ENCODE results near the gene SFTPB.

DNA sequence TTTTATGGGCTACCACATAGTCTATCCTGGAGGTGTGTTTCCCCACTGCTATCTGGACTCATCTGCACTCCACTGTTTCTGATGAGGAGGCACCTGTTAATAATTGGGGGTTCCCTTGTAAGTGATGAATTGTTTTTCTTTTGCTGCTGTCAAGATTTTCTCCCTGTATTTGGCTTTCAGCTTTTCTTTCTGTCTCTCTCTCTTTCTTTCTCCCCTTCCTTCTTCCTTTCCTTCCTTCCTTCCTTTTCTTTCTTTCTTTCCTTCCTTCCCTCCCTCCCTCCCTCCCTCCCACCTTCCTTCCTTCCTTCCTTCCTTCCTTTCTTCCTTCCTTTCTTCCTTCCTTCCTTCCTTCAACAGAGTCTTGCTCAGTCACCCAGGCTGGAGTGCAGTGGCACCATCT, 35.3 kb upstream of the SFTPB start:
- TF ChIP-seq, protein P1, sequence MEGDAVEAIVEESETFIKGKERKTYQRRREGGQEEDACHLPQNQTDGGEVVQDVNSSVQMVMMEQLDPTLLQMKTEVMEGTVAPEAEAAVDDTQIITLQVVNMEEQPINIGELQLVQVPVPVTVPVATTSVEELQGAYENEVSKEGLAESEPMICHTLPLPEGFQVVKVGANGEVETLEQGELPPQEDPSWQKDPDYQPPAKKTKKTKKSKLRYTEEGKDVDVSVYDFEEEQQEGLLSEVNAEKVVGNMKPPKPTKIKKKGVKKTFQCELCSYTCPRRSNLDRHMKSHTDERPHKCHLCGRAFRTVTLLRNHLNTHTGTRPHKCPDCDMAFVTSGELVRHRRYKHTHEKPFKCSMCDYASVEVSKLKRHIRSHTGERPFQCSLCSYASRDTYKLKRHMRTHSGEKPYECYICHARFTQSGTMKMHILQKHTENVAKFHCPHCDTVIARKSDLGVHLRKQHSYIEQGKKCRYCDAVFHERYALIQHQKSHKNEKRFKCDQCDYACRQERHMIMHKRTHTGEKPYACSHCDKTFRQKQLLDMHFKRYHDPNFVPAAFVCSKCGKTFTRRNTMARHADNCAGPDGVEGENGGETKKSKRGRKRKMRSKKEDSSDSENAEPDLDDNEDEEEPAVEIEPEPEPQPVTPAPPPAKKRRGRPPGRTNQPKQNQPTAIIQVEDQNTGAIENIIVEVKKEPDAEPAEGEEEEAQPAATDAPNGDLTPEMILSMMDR (tag by site-specific recombination; IDR thresholded peaks at IDR 0.05) = no peak
- TF ChIP-seq ZNF501 (tag by site-specific recombination; IDR thresholded peaks at IDR 0.05) (no peak), ZNF114 (tag by site-specific recombination; IDR thresholded peaks at IDR 0.05) (no peak), YY1 (tag by site-specific recombination; IDR thresholded peaks at IDR 0.05) (no peak), OSR2 (tag by site-specific recombination; IDR thresholded peaks at IDR 0.05) (no peak)
- TF ChIP-seq, protein P2, sequence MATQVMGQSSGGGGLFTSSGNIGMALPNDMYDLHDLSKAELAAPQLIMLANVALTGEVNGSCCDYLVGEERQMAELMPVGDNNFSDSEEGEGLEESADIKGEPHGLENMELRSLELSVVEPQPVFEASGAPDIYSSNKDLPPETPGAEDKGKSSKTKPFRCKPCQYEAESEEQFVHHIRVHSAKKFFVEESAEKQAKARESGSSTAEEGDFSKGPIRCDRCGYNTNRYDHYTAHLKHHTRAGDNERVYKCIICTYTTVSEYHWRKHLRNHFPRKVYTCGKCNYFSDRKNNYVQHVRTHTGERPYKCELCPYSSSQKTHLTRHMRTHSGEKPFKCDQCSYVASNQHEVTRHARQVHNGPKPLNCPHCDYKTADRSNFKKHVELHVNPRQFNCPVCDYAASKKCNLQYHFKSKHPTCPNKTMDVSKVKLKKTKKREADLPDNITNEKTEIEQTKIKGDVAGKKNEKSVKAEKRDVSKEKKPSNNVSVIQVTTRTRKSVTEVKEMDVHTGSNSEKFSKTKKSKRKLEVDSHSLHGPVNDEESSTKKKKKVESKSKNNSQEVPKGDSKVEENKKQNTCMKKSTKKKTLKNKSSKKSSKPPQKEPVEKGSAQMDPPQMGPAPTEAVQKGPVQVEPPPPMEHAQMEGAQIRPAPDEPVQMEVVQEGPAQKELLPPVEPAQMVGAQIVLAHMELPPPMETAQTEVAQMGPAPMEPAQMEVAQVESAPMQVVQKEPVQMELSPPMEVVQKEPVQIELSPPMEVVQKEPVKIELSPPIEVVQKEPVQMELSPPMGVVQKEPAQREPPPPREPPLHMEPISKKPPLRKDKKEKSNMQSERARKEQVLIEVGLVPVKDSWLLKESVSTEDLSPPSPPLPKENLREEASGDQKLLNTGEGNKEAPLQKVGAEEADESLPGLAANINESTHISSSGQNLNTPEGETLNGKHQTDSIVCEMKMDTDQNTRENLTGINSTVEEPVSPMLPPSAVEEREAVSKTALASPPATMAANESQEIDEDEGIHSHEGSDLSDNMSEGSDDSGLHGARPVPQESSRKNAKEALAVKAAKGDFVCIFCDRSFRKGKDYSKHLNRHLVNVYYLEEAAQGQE (tag by site-specific recombination; IDR thresholded peaks at IDR 0.05) = no peak
- TF ChIP-seq, protein P3, sequence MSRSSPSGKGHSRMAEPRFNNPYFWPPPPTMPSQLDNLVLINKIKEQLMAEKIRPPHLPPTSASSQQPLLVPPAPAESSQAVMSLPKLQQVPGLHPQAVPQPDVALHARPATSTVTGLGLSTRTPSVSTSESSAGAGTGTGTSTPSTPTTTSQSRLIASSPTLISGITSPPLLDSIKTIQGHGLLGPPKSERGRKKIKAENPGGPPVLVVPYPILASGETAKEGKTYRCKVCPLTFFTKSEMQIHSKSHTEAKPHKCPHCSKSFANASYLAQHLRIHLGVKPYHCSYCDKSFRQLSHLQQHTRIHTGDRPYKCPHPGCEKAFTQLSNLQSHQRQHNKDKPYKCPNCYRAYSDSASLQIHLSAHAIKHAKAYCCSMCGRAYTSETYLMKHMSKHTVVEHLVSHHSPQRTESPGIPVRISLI (tag by site-specific recombination; IDR thresholded peaks at IDR 0.05) = no peak
- TF ChIP-seq, protein P4, sequence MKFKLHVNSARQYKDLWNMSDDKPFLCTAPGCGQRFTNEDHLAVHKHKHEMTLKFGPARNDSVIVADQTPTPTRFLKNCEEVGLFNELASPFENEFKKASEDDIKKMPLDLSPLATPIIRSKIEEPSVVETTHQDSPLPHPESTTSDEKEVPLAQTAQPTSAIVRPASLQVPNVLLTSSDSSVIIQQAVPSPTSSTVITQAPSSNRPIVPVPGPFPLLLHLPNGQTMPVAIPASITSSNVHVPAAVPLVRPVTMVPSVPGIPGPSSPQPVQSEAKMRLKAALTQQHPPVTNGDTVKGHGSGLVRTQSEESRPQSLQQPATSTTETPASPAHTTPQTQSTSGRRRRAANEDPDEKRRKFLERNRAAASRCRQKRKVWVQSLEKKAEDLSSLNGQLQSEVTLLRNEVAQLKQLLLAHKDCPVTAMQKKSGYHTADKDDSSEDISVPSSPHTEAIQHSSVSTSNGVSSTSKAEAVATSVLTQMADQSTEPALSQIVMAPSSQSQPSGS (tag by site-specific recombination; IDR thresholded peaks at IDR 0.05; ENCODE audit: low read depth) = no peak
